ENCODE measurements around the gene VPS54. TPM values are rescaled to one million over a fixed set of nuclear protein-coding genes. Genes with fewer than 3 reads are reported as not detected.
"Not testable (repeated sequence)": the region's sequence is repeated elsewhere in the genome, so short reads cannot be mapped to it uniquely, and the experiment has no call there.

Gene VPS54
- total RNA-seq, 1 donor from 2014 or later, result 18.7 TPM

GRCh38 chr2:63850649-63851048, 168.6 kb downstream of the VPS54 start:
- Mint-ChIP-seq H3K9me3 (ENCODE audit: unreplicated experiment) (no peaks in the 10 kb centered on the region), H3K4me3 (ENCODE audit: unreplicated experiment) (no peak overlapping the region), H3K27me3 (ENCODE audit: unreplicated experiment) (no peaks in the 10 kb centered on the region), H3K36me3 (ENCODE audit: unreplicated experiment) (no peaks in the 10 kb centered on the region), H3K4me1 (ENCODE audit: low read depth, unreplicated experiment) (peaks cover 29% of the 10 kb centered on the region), H3K27ac (ENCODE audit: unreplicated experiment) (no peak overlapping the region)
- DNase-seq, result no peak
- no peak for TF ChIP-seq CTCF (IDR thresholded peaks at IDR 0.05; ENCODE audit: partially characterized antibody, unreplicated experiment)

GRCh38 chr2:63850204-63850571, 169.0 kb downstream of the VPS54 start:
- no peak overlapping the region for H3K27ac Mint-ChIP-seq (ENCODE audit: unreplicated experiment)
- H3K9me3 Mint-ChIP-seq (ENCODE audit: unreplicated experiment), result no peaks in the 10 kb centered on the region
- DNase-seq, result no peak
- peaks cover 29% of the 10 kb centered on the region for H3K4me1 Mint-ChIP-seq (ENCODE audit: low read depth, unreplicated experiment)
- no peak overlapping the region for H3K4me3 Mint-ChIP-seq (ENCODE audit: unreplicated experiment)
- TF ChIP-seq CTCF (IDR thresholded peaks at IDR 0.05; ENCODE audit: partially characterized antibody, unreplicated experiment), result no peak
- no peaks in the 10 kb centered on the region for H3K27me3 Mint-ChIP-seq (ENCODE audit: unreplicated experiment)
- H3K36me3 Mint-ChIP-seq (ENCODE audit: unreplicated experiment), result no peaks in the 10 kb centered on the region

- Mint-ChIP-seq H3K27ac (ENCODE audit: unreplicated experiment) (peak overlapping the region; percentile 84), H3K36me3 (ENCODE audit: unreplicated experiment) (no peaks in the 10 kb centered on the region), H3K27me3 (ENCODE audit: unreplicated experiment) (no peaks in the 10 kb centered on the region), H3K4me1 (ENCODE audit: low read depth, unreplicated experiment) (peaks cover 30% of the 10 kb centered on the region), H3K4me3 (ENCODE audit: unreplicated experiment) (peak overlapping the region; percentile 63), H3K9me3 (ENCODE audit: unreplicated experiment) (no peaks in the 10 kb centered on the region)
- DNase-seq, result no peak
- no peak for TF ChIP-seq CTCF (IDR thresholded peaks at IDR 0.05; ENCODE audit: partially characterized antibody, unreplicated experiment)
Observed at GRCh38 chr2:63849381-63850203, 169.6 kb downstream of the VPS54 start.

- not testable (repeated sequence) for DNase-seq; H3K27ac Mint-ChIP-seq (ENCODE audit: unreplicated experiment); H3K27me3 Mint-ChIP-seq (ENCODE audit: unreplicated experiment); H3K9me3 Mint-ChIP-seq (ENCODE audit: unreplicated experiment); H3K36me3 Mint-ChIP-seq (ENCODE audit: unreplicated experiment)
- Mint-ChIP-seq H3K4me3 (ENCODE audit: unreplicated experiment) (peak overlapping the region; percentile 32), H3K4me1 (ENCODE audit: low read depth, unreplicated experiment) (peaks cover 40% of the 10 kb centered on the region)
Observed at GRCh38 chr2:63847571-63847970, 171.7 kb downstream of the VPS54 start.

- H3K4me1 Mint-ChIP-seq (ENCODE audit: low read depth, unreplicated experiment), result peaks cover 40% of the 10 kb centered on the region
- peak overlapping the region; percentile 54 for H3K4me3 Mint-ChIP-seq (ENCODE audit: unreplicated experiment)
- TF ChIP-seq CTCF (IDR thresholded peaks at IDR 0.05; ENCODE audit: partially characterized antibody, unreplicated experiment), result no peak
Observed at GRCh38 chr2:63846487-63846886, 172.7 kb downstream of the VPS54 start.

More at GRCh38 chr2:63846487-63846886, 172.7 kb downstream of the VPS54 start:
- DNase-seq, result no peak
- no peak overlapping the region for H3K27ac Mint-ChIP-seq (ENCODE audit: unreplicated experiment)
- peaks cover 2% of the 10 kb centered on the region for H3K27me3 Mint-ChIP-seq (ENCODE audit: unreplicated experiment)
- no peaks in the 10 kb centered on the region for H3K9me3 Mint-ChIP-seq (ENCODE audit: unreplicated experiment)
- no peaks in the 10 kb centered on the region for H3K36me3 Mint-ChIP-seq (ENCODE audit: unreplicated experiment)
